NCI-H1092 (cell line): ENCODE results near the gene CAMTA1.

Experiments
- DNase-seq: peaks from one replicate; lab custom pipeline; 2025; lab: John Stamatoyannopoulos, UW

The CAMTA1 gene

GRCh38 chr1:7455796-7456721, 670.8 kb downstream of the CAMTA1 start:
- DNase-seq, result no peak

- DNase-seq, result no peak
Observed at GRCh38 chr1:7456722-7457082, 671.4 kb downstream of the CAMTA1 start.

- DNase-seq, result no peak
Observed at GRCh38 chr1:7457811-7458210, 672.6 kb downstream of the CAMTA1 start.

DNA sequence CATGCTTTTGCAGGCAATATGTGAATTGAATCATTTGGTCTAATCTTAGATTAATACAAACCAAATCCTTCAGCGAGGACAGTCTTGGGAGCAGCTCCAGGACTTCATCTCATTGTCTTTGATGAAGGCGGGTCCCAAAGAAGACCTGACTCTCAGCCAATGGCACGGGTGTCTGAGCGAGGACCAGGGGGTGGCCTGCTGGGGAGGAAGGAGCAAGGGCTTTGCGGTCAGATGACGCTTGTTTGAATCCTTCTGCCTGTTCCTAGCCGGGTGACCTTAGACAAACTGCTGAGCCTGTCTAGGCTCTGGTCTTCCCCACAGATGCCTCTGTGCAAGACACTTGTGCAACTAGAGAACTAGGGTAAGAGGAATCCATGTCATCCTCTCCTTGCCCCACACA, 673.7 kb downstream of the CAMTA1 start:
- DNase-seq, result no peak

GRCh38 chr1:7459914-7460313, 674.7 kb downstream of the CAMTA1 start:
- no peak for DNase-seq

- DNase-seq, result no peak
Observed at GRCh38 chr1:7460807-7461206, 675.6 kb downstream of the CAMTA1 start.

DNA sequence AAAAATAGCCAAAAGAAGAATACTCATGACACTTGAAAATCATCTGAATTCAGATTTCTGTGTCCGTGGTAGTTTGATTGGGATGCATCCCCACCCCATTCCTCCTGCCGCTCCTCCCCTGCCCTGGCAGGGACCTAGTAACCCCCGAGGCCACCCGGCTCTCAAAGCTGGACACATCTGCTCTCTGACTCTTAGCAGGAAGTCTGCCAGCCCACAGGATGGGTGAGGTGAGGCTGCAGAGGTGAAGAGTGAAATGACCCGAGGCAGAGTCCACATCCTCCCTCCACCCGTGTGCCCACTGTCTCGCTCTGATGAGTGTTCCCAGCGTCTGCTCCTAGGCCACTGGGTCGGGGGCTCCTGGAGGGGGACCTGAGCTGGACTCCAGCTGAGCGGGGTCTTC, 677.4 kb downstream of the CAMTA1 start:
- DNase-seq, result no peak

GRCh38 chr1:7463526-7463925, 678.3 kb downstream of the CAMTA1 start:
- DNase-seq, result no peak

GRCh38 chr1:7464736-7465135, 679.5 kb downstream of the CAMTA1 start:
- no peak for DNase-seq

DNA sequence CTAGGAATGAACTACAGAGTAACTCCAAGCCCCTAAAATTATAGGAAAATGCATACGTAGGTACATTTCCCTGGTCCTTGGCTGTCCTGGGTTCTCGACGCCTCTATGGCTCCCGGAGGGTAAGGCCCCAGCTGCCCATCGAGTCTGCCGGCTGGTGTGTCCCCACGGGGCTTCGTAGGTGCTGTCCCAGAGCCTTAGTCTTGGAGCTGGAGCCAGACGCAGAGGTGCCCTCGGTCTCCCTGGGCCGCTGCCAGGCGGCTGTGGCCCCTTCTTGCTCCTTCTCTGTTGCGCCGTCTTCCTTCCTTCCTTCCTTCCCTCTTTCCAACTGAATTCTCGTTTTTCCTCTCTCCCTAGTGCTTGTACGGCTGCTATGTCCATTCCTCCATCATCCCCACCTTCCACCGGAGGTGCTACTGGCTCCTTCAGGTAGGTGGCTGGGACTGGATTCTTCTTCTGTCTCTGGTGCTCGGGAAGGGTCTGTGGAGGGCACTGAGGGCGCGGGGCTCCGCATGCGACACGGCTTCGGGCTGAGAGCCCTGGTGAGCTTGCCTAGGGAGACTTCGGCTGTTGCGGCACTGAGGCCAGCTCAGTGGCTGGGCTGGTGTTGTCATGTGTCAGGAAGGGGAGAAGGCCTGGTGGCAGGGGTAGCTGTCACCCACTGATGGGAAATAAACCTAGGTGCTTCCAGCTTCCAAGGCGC, 682.4 kb downstream of the CAMTA1 start:
- no peak for DNase-seq

- no peak for DNase-seq
Observed at GRCh38 chr1:7468248-7468647, 683.0 kb downstream of the CAMTA1 start.

DNA sequence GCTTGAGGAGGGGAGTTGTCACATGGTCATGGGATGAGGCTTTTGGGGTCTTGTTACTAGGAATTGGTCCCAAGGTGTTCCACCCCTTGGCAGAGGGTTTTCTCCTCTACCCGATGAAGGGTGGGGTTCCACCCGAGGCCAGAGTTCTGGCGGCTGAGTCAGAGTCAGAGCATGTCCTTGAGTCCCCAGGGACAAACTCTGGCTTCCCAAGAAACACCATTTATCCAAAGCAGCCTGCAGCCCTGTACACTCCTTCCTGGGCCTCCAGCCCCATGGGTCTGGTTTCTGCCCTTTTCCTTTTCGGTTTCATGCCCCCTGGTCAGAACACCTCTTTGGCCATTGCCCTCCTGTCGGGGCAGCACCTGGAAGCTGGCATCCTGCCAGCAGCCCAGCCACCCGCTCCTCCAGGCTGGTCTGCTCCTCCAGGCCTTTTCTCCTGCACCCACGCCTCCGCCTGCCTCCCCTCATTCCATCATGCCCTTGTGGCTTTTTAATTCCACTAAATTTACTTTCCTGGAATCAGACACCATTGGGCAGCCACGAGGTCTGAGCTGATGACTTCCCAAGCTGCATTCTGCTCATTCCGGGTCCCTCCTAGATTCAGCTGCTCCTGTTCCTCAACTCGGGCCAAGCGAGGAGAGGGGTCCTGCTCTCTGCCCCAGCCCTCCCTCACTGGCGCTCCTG, 684.1 kb downstream of the CAMTA1 start:
- no peak for DNase-seq

DNA sequence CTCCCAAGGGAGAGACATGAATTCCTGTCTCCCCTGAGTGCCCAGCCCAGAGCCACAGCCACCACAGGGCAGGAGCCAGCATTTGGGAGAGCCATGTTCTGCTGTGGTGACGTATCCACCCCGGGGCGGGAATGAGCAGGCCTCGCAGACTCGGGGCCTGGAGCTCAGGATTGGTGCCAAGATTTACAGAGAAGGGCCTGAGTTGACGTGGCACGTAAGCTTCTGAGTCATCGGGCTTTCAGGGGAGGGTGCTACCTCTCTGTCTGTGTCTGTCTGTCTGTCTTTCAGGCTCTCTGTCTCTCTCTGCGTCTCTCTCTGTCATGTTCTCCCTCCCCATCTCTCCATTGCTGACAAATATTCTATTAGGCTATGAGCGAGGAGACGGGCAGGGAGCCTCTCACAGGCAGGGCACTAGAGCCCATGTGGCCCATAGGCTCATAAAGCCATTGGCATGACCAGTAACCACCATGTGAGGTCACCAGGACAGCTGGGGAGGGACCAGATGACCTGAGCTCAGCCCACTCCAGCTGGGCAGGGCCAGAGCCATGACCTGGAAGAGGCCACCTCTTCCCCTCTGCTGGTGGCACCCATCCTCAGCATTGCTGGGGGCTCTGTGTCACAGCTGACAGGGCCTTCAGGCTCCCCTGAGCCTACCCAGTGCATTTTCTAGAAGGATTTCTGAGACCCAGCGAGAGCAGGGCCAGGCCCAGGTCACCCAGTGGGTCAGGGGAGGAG, 685.8 kb downstream of the CAMTA1 start:
- no peak for DNase-seq

- peak; percentile 57 for DNase-seq
Observed at GRCh38 chr1:7471836-7472235, 686.6 kb downstream of the CAMTA1 start.

DNA sequence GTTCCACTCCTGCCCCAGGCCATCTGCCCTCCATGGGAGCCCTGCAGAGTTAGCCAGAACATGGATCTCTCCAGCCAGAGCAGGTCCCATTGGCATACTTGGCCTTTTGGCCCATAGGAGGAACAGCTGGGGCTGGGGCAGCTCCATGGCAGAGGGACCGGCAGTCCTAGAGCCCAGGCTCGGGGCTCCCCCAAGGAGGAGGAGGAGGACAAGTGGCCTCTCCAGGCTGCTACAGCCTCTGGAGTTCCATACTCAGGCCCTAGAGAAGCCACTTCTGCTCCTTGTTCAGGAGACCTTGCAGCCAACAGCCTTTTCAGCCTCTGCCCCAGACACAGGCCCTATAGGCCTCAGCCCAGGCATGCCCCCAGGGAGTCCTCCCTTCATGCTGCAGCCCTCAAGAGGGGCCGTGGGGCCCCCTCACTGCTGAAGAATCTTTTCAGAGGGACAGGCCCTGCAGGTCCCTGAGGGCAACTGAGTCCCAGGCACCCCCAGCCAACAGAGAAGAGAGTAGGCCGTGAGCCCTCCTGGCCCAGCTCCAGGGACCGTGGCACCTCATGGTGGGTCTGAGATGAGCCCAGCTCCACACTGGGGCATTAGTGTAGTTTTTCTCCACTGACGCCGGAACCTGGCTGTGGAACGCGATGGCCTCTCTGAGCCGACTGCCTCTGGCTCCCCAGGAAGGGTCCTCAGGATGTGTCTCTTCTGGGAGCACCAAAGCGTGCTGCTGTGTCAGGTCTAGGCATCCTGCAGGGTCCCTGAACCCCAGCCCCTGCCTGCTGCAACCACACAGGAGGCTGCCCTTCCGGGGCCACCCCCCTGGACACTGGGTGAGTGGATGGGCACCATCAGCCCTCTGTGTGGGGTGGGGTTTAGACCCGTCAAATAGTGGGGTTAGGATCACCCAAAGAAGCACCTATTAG, 688.2 kb downstream of the CAMTA1 start:
- DNase-seq, result no peak

DNA sequence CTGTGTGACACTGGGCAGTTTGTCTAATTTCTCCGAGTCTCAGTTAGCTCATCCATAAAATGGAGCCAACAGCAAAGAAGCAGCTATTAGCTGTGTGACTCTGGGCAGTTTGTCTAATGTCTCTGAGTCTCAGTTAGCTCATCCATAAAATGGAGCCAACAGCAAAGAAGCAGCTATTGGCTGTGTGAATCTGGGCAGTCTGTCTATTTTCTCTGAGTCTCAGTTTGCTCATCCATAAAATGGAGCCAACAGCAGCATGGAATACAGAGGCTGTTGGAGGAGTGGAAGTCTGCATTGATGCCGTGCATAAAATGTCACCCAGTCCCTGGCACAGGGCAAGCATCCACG, 688.9 kb downstream of the CAMTA1 start:
- no peak for DNase-seq

GRCh38 chr1:7474786-7475502, 689.7 kb downstream of the CAMTA1 start:
- no peak for DNase-seq

- no peak for DNase-seq
Observed at GRCh38 chr1:7475691-7476090, 690.4 kb downstream of the CAMTA1 start.

- no peak for DNase-seq
Observed at GRCh38 chr1:7476402-7476801, 691.1 kb downstream of the CAMTA1 start.

- no peak for DNase-seq
Observed at GRCh38 chr1:7476861-7477547, 691.8 kb downstream of the CAMTA1 start.
